GM23338 (cell line): ENCODE data around the gene ZNF485. TPM values are rescaled to one million over a fixed set of nuclear protein-coding genes. Genes with fewer than 3 reads are reported as not detected.

Source experiments
- ATAC-seq: fragments of 200-7000 bp; cut with Tn5 transposase; 3 replicates; pipeline ENCODE4 v1.9.1; 2020
- DNase-seq: peaks from one replicate; pipeline ENCODE4 v3.0.0-alpha.2; 2015; ENCODE audit warnings: low spot score
- H2AFZ ChIP-seq: fragments of 200-600 bp; sonication (generic); 2 replicates; pipeline ENCODE4 v1.8.0; 2016; ENCODE audit warnings: antibody characterized with exemption, mild to moderate bottlenecking, moderate library complexity
- H3F3A ChIP-seq: fragments of 200-600 bp; sonication (generic); replicated peaks from 2 replicates; pipeline ENCODE4 v1.8.0; 2017; ENCODE audit warnings: antibody characterized with exemption, mixed run types, low read depth
- H3K27ac ChIP-seq: fragments of 200-600 bp; sonication (generic); 2 replicates; pipeline ENCODE4 v1.6.1; 2016; ENCODE audit warnings: low read depth
- H3K27me3 ChIP-seq: fragments of 200-600 bp; sonication (generic); 2 replicates; pipeline ENCODE4 v1.8.0; 2016; ENCODE audit warnings: mild to moderate bottlenecking, mixed run types, moderate library complexity; ENCODE audit not compliant: insufficient read depth
- H3K36me3 ChIP-seq: fragments of 200-600 bp; sonication (generic); 2 replicates; pipeline ENCODE4 v1.8.0; 2016; ENCODE audit warnings: mild to moderate bottlenecking; ENCODE audit not compliant: insufficient read depth
- H3K4me1 ChIP-seq: fragments of 200-600 bp; sonication (generic); 2 replicates; pipeline ENCODE4 v1.8.0; 2016; ENCODE audit warnings: mild to moderate bottlenecking, moderate library complexity; ENCODE audit not compliant: insufficient read depth
- H3K4me2 ChIP-seq: fragments of 200-600 bp; sonication (generic); 2 replicates; pipeline ENCODE4 v1.7.1; 2017; ENCODE audit warnings: mixed run types
- H3K4me3 ChIP-seq: fragments of 200-600 bp; sonication (generic); 2 replicates; pipeline ENCODE4 v1.6.1; 2016; ENCODE audit warnings: mixed run types
- H3K79me2 ChIP-seq: fragments of 200-600 bp; sonication (generic); replicated peaks from 2 replicates; pipeline ENCODE4 v1.8.0; 2017; ENCODE audit warnings: mild to moderate bottlenecking; ENCODE audit not compliant: insufficient read depth
- H3K9me2 ChIP-seq: fragments of 200-600 bp; sonication (generic); 2 replicates; pipeline ENCODE4 v1.8.0; 2017; ENCODE audit not compliant: insufficient read depth
- H4K20me1 ChIP-seq: fragments of 200-600 bp; sonication (generic); replicated peaks from 2 replicates; pipeline ENCODE4 v1.8.0; 2017; ENCODE audit warnings: mild to moderate bottlenecking; ENCODE audit not compliant: insufficient read depth
- H3K27ac Mint-ChIP-seq: 2 replicates; pipeline ENCODE4 v1.8.0; 2020; ENCODE audit warnings: inconsistent platforms, mild to moderate bottlenecking, moderate library complexity, mixed read lengths
- H3K27me3 Mint-ChIP-seq: 3 replicates; pipeline ENCODE4 v1.8.0; 2022; ENCODE audit warnings: low read depth, mild to moderate bottlenecking, moderate library complexity, mixed read lengths, inconsistent platforms; ENCODE audit not compliant: insufficient read depth, poor library complexity
- H3K36me3 Mint-ChIP-seq: 3 replicates; pipeline ENCODE4 v1.8.0; 2021; ENCODE audit warnings: low read depth, mild to moderate bottlenecking, inconsistent platforms, moderate library complexity, mixed read lengths
- H3K4me1 Mint-ChIP-seq: 3 replicates; pipeline ENCODE4 v1.8.0; 2020; ENCODE audit warnings: mild to moderate bottlenecking, inconsistent platforms, mixed read lengths
- H3K4me3 Mint-ChIP-seq: 3 replicates; pipeline ENCODE4 v1.8.0; 2021; ENCODE audit warnings: moderate library complexity, mild to moderate bottlenecking, inconsistent platforms, mixed read lengths
- H3K9me3 Mint-ChIP-seq: 3 replicates; pipeline ENCODE4 v1.8.0; 2020; ENCODE audit warnings: moderate library complexity, mild to moderate bottlenecking, inconsistent platforms, mixed read lengths
- CTCF ChIP-seq, 2 experiments: fragments of 200-600 bp in 1 of 2; sonication (generic) in 1 of 2; conservative IDR thresholded peaks; 2 replicates each; pipeline versions ENCODE4 v1.5.1 to v1.6.1; 2016 to 2017; ENCODE audit warnings: antibody characterized with exemption in 2 of 2, low read depth in 2 of 2, mild to moderate bottlenecking in 2 of 2, moderate library complexity in 1 of 2
- ETS1 ChIP-seq: IDR thresholded peaks from 2 replicates; pipeline ENCODE4 v1.6.1; 2016; ENCODE audit warnings: antibody characterized with exemption
- EZH2 ChIP-seq: fragments of 200-600 bp; sonication (generic); IDR thresholded peaks from one replicate; pipeline ENCODE4 v1.8.0; 2017; ENCODE audit warnings: antibody characterized with exemption, mild to moderate bottlenecking, low read depth; ENCODE audit not compliant: unreplicated experiment
- EZH2phosphoT487 ChIP-seq: fragments of 200-600 bp; sonication (generic); IDR thresholded peaks from one replicate; pipeline ENCODE4 v1.8.1; 2018; ENCODE audit warnings: antibody characterized with exemption; ENCODE audit not compliant: unreplicated experiment
- JUNB ChIP-seq: IDR thresholded peaks from one replicate; pipeline ENCODE4 v1.6.1; 2016; ENCODE audit warnings: antibody characterized with exemption; ENCODE audit not compliant: unreplicated experiment
- NANOG ChIP-seq: IDR thresholded peaks from 2 replicates; pipeline ENCODE4 v1.6.1; 2016; ENCODE audit warnings: antibody characterized with exemption, borderline replicate concordance
- POLR2AphosphoS5 ChIP-seq: IDR thresholded peaks from 2 replicates; pipeline ENCODE4 v1.6.1; 2016; ENCODE audit warnings: antibody characterized with exemption, low read depth
- REST ChIP-seq: IDR thresholded peaks from one replicate; pipeline ENCODE4 v1.6.1; 2018; ENCODE audit warnings: antibody characterized with exemption; ENCODE audit not compliant: unreplicated experiment
- STAT1 ChIP-seq: IDR thresholded peaks from one replicate; pipeline ENCODE4 v1.6.1; 2016; ENCODE audit warnings: antibody characterized with exemption; ENCODE audit not compliant: unreplicated experiment
- ZNF114 ChIP-seq: fragments of 250-450 bp; sonication (Bioruptor Pico); IDR thresholded peaks from 2 replicates; pipeline ENCODE4 v1.5.0; 2020; ENCODE audit warnings: mild to moderate bottlenecking, moderate library complexity
- polyA plus RNA-seq: library from polyadenylated mRNA; unstranded; fragments of >200 nt; fragmentation: Nextera tagmentation; extraction: Ambion mirVana; gene quantifications from 2 replicates; pipeline ENCODE4 v1.2.1, GENCODE V29; 2016
- total RNA-seq: library from RNA; depleted of rRNA; stranded (reverse); fragments of >200 nt; shearing (Covaris generic); gene quantifications from 2 replicates; pipeline ENCODE4 v1.2.3, GENCODE V29; 2014

Gene ZNF485
- total and polyA plus RNA-seq, 2 experiments from 2014 or later, result 5.7 to 7.8 TPM

- H3K4me3 ChIP-seq, result no peak overlapping the region
- H3K79me2 ChIP-seq, result no peaks in the 10 kb centered on the region
- peaks cover 3% of the 10 kb centered on the region; the same call in 1 of the 2 replicates for H3K9me2 ChIP-seq
- no peak overlapping the region for H3K27ac Mint-ChIP-seq
- H3K36me3 Mint-ChIP-seq, result peaks cover 83% of the 10 kb centered on the region
- H3K4me2 ChIP-seq, result no peak overlapping the region
- no peak for ATAC-seq
- DNase-seq, result no peak
- H3K4me1 Mint-ChIP-seq, result no peaks in the 10 kb centered on the region
- peaks cover 38% of the 10 kb centered on the region for H3K36me3 ChIP-seq
- no peaks in the 10 kb centered on the region for H3F3A ChIP-seq
- H2AFZ ChIP-seq, result no peak overlapping the region
- no peak for TF ChIP-seq CTCF (conservative IDR thresholded peaks at IDR 0.05; ENCODE audit: low read depth in 2 of 2)
- no peak for TF ChIP-seq REST
- TF ChIP-seq ZNF114 (CRISPR knock-in tag), result no peak
- TF ChIP-seq EZH2, result no peak
- no peak for TF ChIP-seq POLR2AphosphoS5
- TF ChIP-seq STAT1, result no peak
- no peak for TF ChIP-seq JUNB
- no peak for TF ChIP-seq ETS1
- no peak for TF ChIP-seq EZH2phosphoT487
- H3K27me3 Mint-ChIP-seq, result no peaks in the 10 kb centered on the region
- H3K27me3 ChIP-seq, result no peaks in the 10 kb centered on the region
- no peaks in the 10 kb centered on the region for H3K4me1 ChIP-seq
- H3K9me3 Mint-ChIP-seq, result peaks cover 72% of the 10 kb centered on the region
- no peaks in the 10 kb centered on the region for H4K20me1 ChIP-seq
- H3K27ac ChIP-seq, result no peak overlapping the region
- no peak overlapping the region for H3K4me3 Mint-ChIP-seq
These were observed 10.6 kb downstream of the ZNF485 start for GRCh38 chr10:43616697-43617370.

- Histone ChIP-seq H4K20me1 (no peaks in the 10 kb centered on the region), H3K4me2 (no peak overlapping the region), H3K27me3 (no peaks in the 10 kb centered on the region), H3K79me2 (no peaks in the 10 kb centered on the region), H3K4me3 (no peak overlapping the region), H3K36me3 (peaks cover 36% of the 10 kb centered on the region), H2AFZ (no peak overlapping the region), H3K9me2 (peaks cover 6% of the 10 kb centered on the region; the same call in 1 of the 2 replicates), H3K27ac (no peak overlapping the region), H3K4me1 (no peaks in the 10 kb centered on the region), H3F3A (no peaks in the 10 kb centered on the region)
- Mint-ChIP-seq H3K27me3 (no peaks in the 10 kb centered on the region), H3K36me3 (peaks cover 57% of the 10 kb centered on the region), H3K4me1 (no peaks in the 10 kb centered on the region), H3K4me3 (no peak overlapping the region), H3K27ac (no peak overlapping the region), H3K9me3 (peaks cover 67% of the 10 kb centered on the region)
- ATAC-seq, result no peak
- TF ChIP-seq NANOG, result no peak
- TF ChIP-seq EZH2, result no peak
- no peak for DNase-seq
These were observed 13.1 kb downstream of the ZNF485 start for GRCh38 chr10:43619368-43619767.
